ENCODE results near the gene TLX1.

Gene TLX1

DNA sequence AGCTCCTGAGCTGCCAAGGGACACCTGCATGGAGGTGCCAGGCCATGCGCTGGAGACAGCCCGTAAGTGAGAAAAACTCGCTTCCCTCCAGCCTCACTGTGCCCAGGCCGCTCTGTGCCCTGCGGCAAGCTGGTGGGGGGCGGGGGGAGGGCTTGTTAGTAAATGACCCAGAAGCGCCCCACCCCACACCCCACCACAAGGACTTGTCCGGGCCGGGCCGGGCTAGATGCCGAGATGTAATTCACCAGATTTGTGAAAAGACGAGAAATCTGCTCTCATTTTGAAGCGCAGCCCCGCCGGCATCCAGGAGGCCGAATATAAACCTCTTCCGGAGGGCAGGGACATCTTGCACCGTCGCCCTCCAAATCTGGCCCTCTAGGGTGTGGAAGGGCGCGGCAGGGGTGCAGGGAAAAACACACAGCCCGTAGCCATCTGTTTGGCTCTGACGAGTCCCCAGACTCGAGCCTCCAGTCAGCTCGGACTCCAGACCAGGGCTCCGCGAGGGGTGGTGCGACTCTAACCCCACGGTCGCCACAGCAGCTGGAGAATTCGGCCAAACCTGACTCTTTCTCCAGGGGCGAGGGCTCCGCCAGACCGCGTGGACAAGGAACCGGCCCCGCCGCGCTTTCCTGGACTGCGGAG is 14.8 kb downstream of the TLX1 start:
- no peaks in the 10 kb centered on the region for H3K79me2 ChIP-seq (ENCODE audit: insufficient read depth, low read length)
- no peak overlapping the region for H2AFZ ChIP-seq (ENCODE audit: low read length)
- H3K9me3 ChIP-seq (ENCODE audit: insufficient read depth, low read depth, low read length): no peaks in the 10 kb centered on the region
- no peaks in the 10 kb centered on the region for H3K9me2 ChIP-seq (replicated peaks; ENCODE audit: low read depth, low read length)
- no peaks in the 10 kb centered on the region for H4K20me1 ChIP-seq (ENCODE audit: insufficient read depth, low read length, poor library complexity, severe bottlenecking)
- H3K36me3 ChIP-seq (ENCODE audit: insufficient read depth, low read length): no peaks in the 10 kb centered on the region
- no peaks in the 10 kb centered on the region for H3F3A ChIP-seq (ENCODE audit: low read depth)
- H3K4me2 ChIP-seq (ENCODE audit: low read depth, low read length, poor library complexity, severe bottlenecking): no peak overlapping the region
- TF ChIP-seq, protein P1, sequence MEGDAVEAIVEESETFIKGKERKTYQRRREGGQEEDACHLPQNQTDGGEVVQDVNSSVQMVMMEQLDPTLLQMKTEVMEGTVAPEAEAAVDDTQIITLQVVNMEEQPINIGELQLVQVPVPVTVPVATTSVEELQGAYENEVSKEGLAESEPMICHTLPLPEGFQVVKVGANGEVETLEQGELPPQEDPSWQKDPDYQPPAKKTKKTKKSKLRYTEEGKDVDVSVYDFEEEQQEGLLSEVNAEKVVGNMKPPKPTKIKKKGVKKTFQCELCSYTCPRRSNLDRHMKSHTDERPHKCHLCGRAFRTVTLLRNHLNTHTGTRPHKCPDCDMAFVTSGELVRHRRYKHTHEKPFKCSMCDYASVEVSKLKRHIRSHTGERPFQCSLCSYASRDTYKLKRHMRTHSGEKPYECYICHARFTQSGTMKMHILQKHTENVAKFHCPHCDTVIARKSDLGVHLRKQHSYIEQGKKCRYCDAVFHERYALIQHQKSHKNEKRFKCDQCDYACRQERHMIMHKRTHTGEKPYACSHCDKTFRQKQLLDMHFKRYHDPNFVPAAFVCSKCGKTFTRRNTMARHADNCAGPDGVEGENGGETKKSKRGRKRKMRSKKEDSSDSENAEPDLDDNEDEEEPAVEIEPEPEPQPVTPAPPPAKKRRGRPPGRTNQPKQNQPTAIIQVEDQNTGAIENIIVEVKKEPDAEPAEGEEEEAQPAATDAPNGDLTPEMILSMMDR (conservative IDR thresholded peaks at IDR 0.05; ENCODE audit: low read length): no peak
- TF ChIP-seq EZH2phosphoT487 (IDR thresholded peaks at IDR 0.05; ENCODE audit: borderline replicate concordance): no peak
- no peak overlapping the region for H3K9ac ChIP-seq (ENCODE audit: low read depth, low read length, poor library complexity, severe bottlenecking)
- no peaks in the 10 kb centered on the region for H3K27me3 ChIP-seq (ENCODE audit: insufficient read depth, low read length, poor library complexity, severe bottlenecking)
- no peaks in the 10 kb centered on the region for H3K4me1 ChIP-seq (ENCODE audit: insufficient read depth, low read length, poor library complexity, severe bottlenecking)
- H3K4me3 ChIP-seq (ENCODE audit: low read length, poor library complexity, severe bottlenecking): no peak overlapping the region

DNA sequence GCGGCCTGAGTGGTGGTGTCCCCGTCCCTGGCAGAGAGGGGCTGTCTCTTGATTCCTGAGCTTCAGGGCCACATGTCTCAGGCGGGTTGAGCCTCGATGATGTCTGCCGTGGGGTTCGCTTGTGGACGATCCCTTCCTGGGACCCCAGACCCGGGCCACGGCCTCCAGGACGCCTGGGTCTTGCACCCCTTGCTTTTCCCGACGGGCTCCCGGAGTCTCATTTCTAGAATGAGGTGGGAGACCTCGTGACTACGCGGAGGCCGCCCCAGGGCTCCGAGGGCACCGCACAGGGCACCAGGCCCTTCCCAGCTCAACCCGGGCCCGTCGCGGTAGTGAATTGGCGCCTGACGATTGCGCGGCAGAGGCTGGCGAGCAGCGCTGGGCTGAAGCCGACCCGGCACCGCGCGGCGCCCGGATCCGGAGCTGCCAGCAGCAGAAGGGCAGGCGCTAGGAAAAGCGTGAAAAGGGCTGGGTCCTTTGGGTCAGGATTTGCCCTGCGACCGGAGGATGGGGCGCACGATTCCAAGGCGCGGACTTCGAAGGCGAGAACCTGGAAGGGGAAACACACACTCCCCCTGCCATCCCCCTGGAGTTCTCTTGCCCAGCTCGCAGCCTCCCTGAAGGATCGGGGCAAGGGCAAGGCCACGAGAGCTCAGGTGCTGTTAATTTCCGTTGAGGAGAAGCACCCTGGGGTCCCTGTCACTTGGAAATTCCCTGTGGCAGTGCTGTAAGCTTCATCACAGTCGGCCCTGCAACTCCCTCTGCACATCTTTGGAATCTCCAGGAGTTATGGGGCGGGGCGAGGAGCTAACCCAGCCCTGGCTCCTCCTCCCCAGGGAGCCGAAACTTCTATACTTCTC is 15.5 kb downstream of the TLX1 start:
- Histone ChIP-seq H3K4me3 (ENCODE audit: low read length, poor library complexity, severe bottlenecking) (no peak overlapping the region), H3K9me2 (replicated peaks; ENCODE audit: low read depth, low read length) (no peaks in the 10 kb centered on the region), H2AFZ (ENCODE audit: low read length) (no peak overlapping the region), H3K27me3 (ENCODE audit: insufficient read depth, low read length, poor library complexity, severe bottlenecking) (no peaks in the 10 kb centered on the region), H3K9me3 (ENCODE audit: insufficient read depth, low read depth, low read length) (no peaks in the 10 kb centered on the region), H3K4me1 (ENCODE audit: insufficient read depth, low read length, poor library complexity, severe bottlenecking) (no peaks in the 10 kb centered on the region), H3K36me3 (ENCODE audit: insufficient read depth, low read length) (no peaks in the 10 kb centered on the region), H3K9ac (ENCODE audit: low read depth, low read length, poor library complexity, severe bottlenecking) (no peak overlapping the region), H3F3A (ENCODE audit: low read depth) (no peaks in the 10 kb centered on the region), H3K4me2 (ENCODE audit: low read depth, low read length, poor library complexity, severe bottlenecking) (no peak overlapping the region), H4K20me1 (ENCODE audit: insufficient read depth, low read length, poor library complexity, severe bottlenecking) (no peaks in the 10 kb centered on the region), H3K79me2 (ENCODE audit: insufficient read depth, low read length) (no peaks in the 10 kb centered on the region)
- TF ChIP-seq, protein P1 (conservative IDR thresholded peaks at IDR 0.05; ENCODE audit: low read length): no peak
- TF ChIP-seq EZH2phosphoT487 (IDR thresholded peaks at IDR 0.05; ENCODE audit: borderline replicate concordance): no peak

DNA sequence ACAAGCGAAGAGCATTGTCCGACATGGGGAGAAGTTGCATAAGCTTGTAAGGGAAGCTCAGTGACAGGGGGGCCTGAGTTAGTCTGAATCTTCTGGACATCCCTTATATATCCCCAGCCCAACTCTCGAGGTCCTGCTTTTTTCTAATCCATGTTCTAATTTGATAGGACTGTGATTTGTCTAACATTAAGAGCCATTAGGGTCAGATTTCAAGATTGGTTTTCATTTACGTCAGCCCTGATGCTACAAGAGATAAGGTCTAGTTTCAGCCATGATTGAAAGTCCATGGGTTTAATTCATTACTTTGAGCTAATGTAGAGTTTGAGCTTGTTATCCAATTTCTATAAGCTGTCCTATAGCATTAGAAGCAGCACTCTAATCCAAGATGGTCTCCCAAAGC is 20.3 kb downstream of the TLX1 start:
- Histone ChIP-seq H3K27me3 (ENCODE audit: insufficient read depth, low read length, poor library complexity, severe bottlenecking) (no peaks in the 10 kb centered on the region), H3K79me2 (ENCODE audit: insufficient read depth, low read length) (no peaks in the 10 kb centered on the region), H3K4me2 (ENCODE audit: low read depth, low read length, poor library complexity, severe bottlenecking) (no peak overlapping the region), H3K9me3 (ENCODE audit: insufficient read depth, low read depth, low read length) (no peaks in the 10 kb centered on the region), H3F3A (ENCODE audit: low read depth) (no peaks in the 10 kb centered on the region), H3K4me1 (ENCODE audit: insufficient read depth, low read length, poor library complexity, severe bottlenecking) (no peaks in the 10 kb centered on the region), H4K20me1 (ENCODE audit: insufficient read depth, low read length, poor library complexity, severe bottlenecking) (no peaks in the 10 kb centered on the region), H3K9me2 (replicated peaks; ENCODE audit: low read depth, low read length) (no peaks in the 10 kb centered on the region), H3K36me3 (ENCODE audit: insufficient read depth, low read length) (no peaks in the 10 kb centered on the region), H3K9ac (ENCODE audit: low read depth, low read length, poor library complexity, severe bottlenecking) (no peak overlapping the region), H3K4me3 (ENCODE audit: low read length, poor library complexity, severe bottlenecking) (no peak overlapping the region), H2AFZ (ENCODE audit: low read length) (no peak overlapping the region)
- TF ChIP-seq, protein P1 (conservative IDR thresholded peaks at IDR 0.05; ENCODE audit: low read length): no peak
- TF ChIP-seq EZH2phosphoT487 (IDR thresholded peaks at IDR 0.05; ENCODE audit: borderline replicate concordance): no peak
